GM18505 (cell line): ENCODE data around the gene UBA5.

ENCODE experiments used
- ATAC-seq: cut with Tn5 transposase; IDR thresholded peaks from one replicate; pipeline ENCODE4 v1.9.1; 2021; ENCODE audit not compliant: unreplicated experiment
- POLR2A ChIP-seq: IDR thresholded peaks from 4 replicates; pipeline ENCODE4 v1.6.1; 2011; ENCODE audit warnings: borderline replicate concordance; ENCODE audit not compliant: insufficient read depth, insufficient read length; ENCODE audit errors: extremely low read depth

UBA5 gene

GRCh38 chr3:132661101-132661500 lies 972 bp downstream of the UBA5 start:
- ATAC-seq = no peak
- TF ChIP-seq POLR2A = no peak

- no peak for ATAC-seq
- no peak for TF ChIP-seq POLR2A
These were observed 2.1 kb downstream of the UBA5 start for GRCh38 chr3:132662212-132662611.

GRCh38 chr3:132665230-132665745 lies 5.2 kb downstream of the UBA5 start:
- TF ChIP-seq POLR2A = no peak
- ATAC-seq = no peak

GRCh38 chr3:132669256-132669777 lies 9.2 kb downstream of the UBA5 start:
- no peak for TF ChIP-seq POLR2A
- no peak for ATAC-seq

- no peak for ATAC-seq
- TF ChIP-seq POLR2A = no peak
These were observed 15.3 kb downstream of the UBA5 start for GRCh38 chr3:132675408-132675807.

GRCh38 chr3:132679911-132680310 lies 19.8 kb downstream of the UBA5 start:
- TF ChIP-seq POLR2A = no peak
- ATAC-seq = no peak

- no peak for ATAC-seq
- no peak for TF ChIP-seq POLR2A
These were observed 21.3 kb downstream of the UBA5 start for GRCh38 chr3:132681421-132681820.

GRCh38 chr3:132682201-132682600 lies 22.1 kb downstream of the UBA5 start:
- TF ChIP-seq POLR2A = no peak
- no peak for ATAC-seq

GRCh38 chr3:132690040-132690439 lies 29.9 kb downstream of the UBA5 start:
- ATAC-seq = no peak
- no peak for TF ChIP-seq POLR2A

GRCh38 chr3:132694991-132695390 lies 34.9 kb downstream of the UBA5 start:
- ATAC-seq = no peak
- no peak for TF ChIP-seq POLR2A

- TF ChIP-seq POLR2A = no peak
- ATAC-seq = no peak
These were observed 35.3 kb downstream of the UBA5 start for GRCh38 chr3:132695422-132695821.

GRCh38 chr3:132703733-132704132 lies 43.6 kb downstream of the UBA5 start:
- no peak for TF ChIP-seq POLR2A
- ATAC-seq = no peak

GRCh38 chr3:132709761-132710160 lies 49.6 kb downstream of the UBA5 start:
- ATAC-seq = no peak
- TF ChIP-seq POLR2A = no peak

- no peak for ATAC-seq
- no peak for TF ChIP-seq POLR2A
These were observed 50.2 kb downstream of the UBA5 start for GRCh38 chr3:132710311-132710710.
